Bronchial epithelial cell (primary cell): ENCODE measurements around the gene FSTL4. TPM values are rescaled to one million over a fixed set of nuclear protein-coding genes. Genes with fewer than 3 reads are reported as not detected.
A peak's percentile ranks its signal among the peaks of the same experiment; 100 is the strongest.

ENCODE experiments used
- DNase-seq: peaks from one replicate; pipeline ENCODE4 v3.0.0-alpha.2; 2010; ENCODE audit warnings: low read depth
- FAIRE-seq: peaks from 2 replicates; lab custom pipeline; 2011; peaks lifted over from hg19 to GRCh38; lab: Jason Lieb, UNC
- H3K27me3 ChIP-seq: 2 replicates; pipeline ENCODE4 v1.5.1; 2011; ENCODE audit warnings: low read length; ENCODE audit not compliant: control insufficient read depth, insufficient read depth
- H3K36me3 ChIP-seq: 2 replicates; pipeline ENCODE4 v1.5.1; 2011; ENCODE audit warnings: low read length; ENCODE audit not compliant: control insufficient read depth, insufficient read depth
- H3K4me3 ChIP-seq: 2 replicates; pipeline ENCODE4 v1.5.1; 2011; ENCODE audit warnings: mild to moderate bottlenecking, low read depth, low read length, control low read depth
- total RNA-seq: library from RNA; depleted of rRNA; stranded (reverse); fragments of >200 nt; gene quantifications from 2 replicates; pipeline ENCODE4 v1.2.1, GENCODE V29; 2014
- TF ChIP-seq, protein P1 (sequence below): IDR thresholded peaks from 2 replicates; pipeline ENCODE4 v1.5.1; 2011; ENCODE audit warnings: mild to moderate bottlenecking, moderate library complexity, low read length, control low read depth, inconsistent platforms; ENCODE audit not compliant: insufficient read depth, severe bottlenecking

FSTL4 gene
- total RNA-seq, 1 donor from 2014 or later = not detected

DNA sequence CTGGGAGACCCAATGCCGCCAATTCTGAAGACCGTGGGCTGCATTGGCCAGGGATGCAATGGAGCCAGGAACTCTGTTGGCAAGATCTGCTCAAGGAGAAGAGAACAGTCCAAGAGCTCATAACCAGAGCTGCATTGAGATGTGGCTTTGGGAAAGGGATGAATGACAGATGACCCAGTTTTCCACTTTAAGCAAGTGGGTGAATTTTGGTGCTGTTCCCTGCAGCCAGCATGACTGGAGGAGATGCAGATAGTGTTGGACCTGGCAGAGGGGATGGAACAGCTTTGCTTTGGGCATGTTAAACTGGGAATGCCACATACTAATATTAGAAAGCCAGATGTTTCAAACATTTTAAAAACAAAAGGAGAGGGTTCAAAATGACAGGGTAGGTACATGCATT lies 143.1 kb downstream of the FSTL4 start:
- H3K4me3 ChIP-seq = no peak overlapping the region
- TF ChIP-seq, protein P1, sequence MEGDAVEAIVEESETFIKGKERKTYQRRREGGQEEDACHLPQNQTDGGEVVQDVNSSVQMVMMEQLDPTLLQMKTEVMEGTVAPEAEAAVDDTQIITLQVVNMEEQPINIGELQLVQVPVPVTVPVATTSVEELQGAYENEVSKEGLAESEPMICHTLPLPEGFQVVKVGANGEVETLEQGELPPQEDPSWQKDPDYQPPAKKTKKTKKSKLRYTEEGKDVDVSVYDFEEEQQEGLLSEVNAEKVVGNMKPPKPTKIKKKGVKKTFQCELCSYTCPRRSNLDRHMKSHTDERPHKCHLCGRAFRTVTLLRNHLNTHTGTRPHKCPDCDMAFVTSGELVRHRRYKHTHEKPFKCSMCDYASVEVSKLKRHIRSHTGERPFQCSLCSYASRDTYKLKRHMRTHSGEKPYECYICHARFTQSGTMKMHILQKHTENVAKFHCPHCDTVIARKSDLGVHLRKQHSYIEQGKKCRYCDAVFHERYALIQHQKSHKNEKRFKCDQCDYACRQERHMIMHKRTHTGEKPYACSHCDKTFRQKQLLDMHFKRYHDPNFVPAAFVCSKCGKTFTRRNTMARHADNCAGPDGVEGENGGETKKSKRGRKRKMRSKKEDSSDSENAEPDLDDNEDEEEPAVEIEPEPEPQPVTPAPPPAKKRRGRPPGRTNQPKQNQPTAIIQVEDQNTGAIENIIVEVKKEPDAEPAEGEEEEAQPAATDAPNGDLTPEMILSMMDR = no peak
- FAIRE-seq = peak; percentile 13
- no peak for DNase-seq
- H3K36me3 ChIP-seq = no peaks in the 10 kb centered on the region
- H3K27me3 ChIP-seq = no peaks in the 10 kb centered on the region

GRCh38 chr5:133468596-133468995 lies 143.7 kb downstream of the FSTL4 start:
- H3K27me3 ChIP-seq = no peaks in the 10 kb centered on the region
- H3K36me3 ChIP-seq = no peaks in the 10 kb centered on the region
- TF ChIP-seq, protein P1 = no peak
- FAIRE-seq (peak; percentile 90), DNase-seq (no peak)
- no peak overlapping the region for H3K4me3 ChIP-seq

- H3K4me3 ChIP-seq = no peak overlapping the region
- DNase-seq = no peak
- H3K36me3 ChIP-seq = no peaks in the 10 kb centered on the region
- H3K27me3 ChIP-seq = no peaks in the 10 kb centered on the region
- FAIRE-seq = no peak
- TF ChIP-seq, protein P1 = no peak
Observed at GRCh38 chr5:133467826-133468463, 144.4 kb downstream of the FSTL4 start.

DNA sequence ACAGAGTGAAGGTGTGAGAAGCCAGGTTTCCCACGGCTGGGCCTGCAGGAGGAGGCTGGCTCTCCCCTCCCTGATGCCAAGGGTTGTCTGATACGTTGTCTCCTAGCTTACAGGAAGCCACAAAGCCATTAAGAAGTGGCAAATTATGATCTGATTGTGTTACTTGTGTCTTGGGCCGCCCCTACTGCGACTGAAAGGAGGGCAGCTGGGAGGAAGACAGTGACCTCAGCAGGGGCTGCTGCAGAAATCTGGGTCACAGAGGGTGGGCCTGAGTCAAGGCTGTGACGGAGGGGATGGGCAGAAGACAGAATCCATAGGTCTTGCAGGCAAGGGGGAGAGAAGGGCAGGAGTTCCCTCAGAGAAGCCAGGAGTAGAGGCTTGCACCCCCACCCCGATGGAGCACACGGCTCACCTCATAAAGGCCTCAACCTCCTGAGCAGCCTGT lies 145.0 kb downstream of the FSTL4 start:
- FAIRE-seq (no peak), DNase-seq (no peak)
- Histone ChIP-seq H3K27me3 (no peaks in the 10 kb centered on the region), H3K4me3 (no peak overlapping the region), H3K36me3 (no peaks in the 10 kb centered on the region)
- TF ChIP-seq, protein P1 = no peak

GRCh38 chr5:133466556-133467334 lies 145.6 kb downstream of the FSTL4 start:
- Histone ChIP-seq H3K4me3 (no peak overlapping the region), H3K36me3 (no peaks in the 10 kb centered on the region), H3K27me3 (no peaks in the 10 kb centered on the region)
- DNase-seq = no peak
- TF ChIP-seq, protein P1 = no peak
- no peak for FAIRE-seq
